Nephron (organoid): Measurements from ENCODE around the gene SORCS2.

Experiments used
- H3K27ac Mint-ChIP-seq, 3 experiments: 2 replicates each; pipeline ENCODE4 v1.8.0; 2020; ENCODE audit warnings: mixed read lengths in 3 of 3, mild to moderate bottlenecking in 2 of 3, moderate library complexity in 1 of 3
- H3K27me3 Mint-ChIP-seq: 2 replicates; pipeline ENCODE4 v1.8.0; 2021; ENCODE audit warnings: low read depth, mild to moderate bottlenecking, moderate library complexity, mixed read lengths
- H3K36me3 Mint-ChIP-seq: 2 replicates; pipeline ENCODE4 v1.8.0; 2020; ENCODE audit warnings: low read depth, mixed read lengths
- H3K4me1 Mint-ChIP-seq: 2 replicates; pipeline ENCODE4 v1.8.0; 2020; ENCODE audit warnings: mixed read lengths
- H3K4me3 Mint-ChIP-seq, 3 experiments: 2 replicates each; pipeline ENCODE4 v1.8.0; 2020; ENCODE audit warnings: mild to moderate bottlenecking in 3 of 3, mixed read lengths in 3 of 3, moderate library complexity in 2 of 3
- H3K9me3 Mint-ChIP-seq: 2 replicates; pipeline ENCODE4 v1.8.0; 2020; ENCODE audit warnings: mixed read lengths
- CTCF ChIP-seq, 3 experiments: fragments of 200-600 bp; sonication (generic); IDR thresholded peaks; one replicate each; pipeline ENCODE4 v1.5.0; 2021; ENCODE audit warnings: antibody characterized with exemption in 3 of 3; ENCODE audit not compliant: unreplicated experiment in 3 of 3

SORCS2 gene

DNA sequence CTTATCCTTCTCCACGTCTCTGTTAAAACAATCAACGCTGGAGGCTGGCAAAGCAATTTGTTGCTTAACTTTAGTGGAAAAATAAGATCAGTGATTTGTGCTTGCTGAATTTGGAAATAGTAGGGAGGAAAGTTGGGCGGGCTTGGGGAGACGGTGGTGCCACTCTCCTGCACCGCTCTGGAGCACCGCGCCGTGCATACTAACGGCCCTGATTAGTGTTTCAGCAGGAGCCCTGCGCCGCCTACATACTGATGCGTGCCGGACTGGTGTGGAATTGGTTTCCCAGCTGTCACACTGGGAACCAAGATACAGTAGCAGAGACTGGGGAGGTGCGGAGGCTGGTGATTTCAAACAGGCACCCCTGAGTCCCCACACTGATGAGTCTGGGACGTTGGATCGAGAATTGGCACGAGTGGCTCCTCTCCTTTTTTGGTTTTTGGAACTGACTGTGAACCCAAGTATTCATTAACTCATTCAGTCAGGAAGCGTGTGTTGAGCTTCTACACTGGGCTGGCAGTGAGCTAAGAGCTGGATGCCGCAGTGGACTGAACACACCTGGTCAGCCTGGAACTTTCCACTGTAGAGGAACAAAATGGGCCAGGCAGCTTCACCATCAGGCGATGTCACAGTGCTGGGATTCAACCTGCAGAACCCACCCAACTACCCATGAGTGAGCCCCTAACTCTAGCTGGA lies 271.4 kb downstream of the SORCS2 start:
- Mint-ChIP-seq H3K27me3 (peaks cover 10% of the 10 kb centered on the region), H3K36me3 (no peaks in the 10 kb centered on the region), H3K27ac (peak overlapping the region in 2 of 3 experiments; percentile 32 to 59), H3K4me3 (no peak overlapping the region), H3K9me3 (no peaks in the 10 kb centered on the region), H3K4me1 (peaks cover 44% of the 10 kb centered on the region)
- no peak for TF ChIP-seq CTCF (IDR thresholded peaks at IDR 0.05; ENCODE audit: unreplicated experiment in 3 of 3)

DNA sequence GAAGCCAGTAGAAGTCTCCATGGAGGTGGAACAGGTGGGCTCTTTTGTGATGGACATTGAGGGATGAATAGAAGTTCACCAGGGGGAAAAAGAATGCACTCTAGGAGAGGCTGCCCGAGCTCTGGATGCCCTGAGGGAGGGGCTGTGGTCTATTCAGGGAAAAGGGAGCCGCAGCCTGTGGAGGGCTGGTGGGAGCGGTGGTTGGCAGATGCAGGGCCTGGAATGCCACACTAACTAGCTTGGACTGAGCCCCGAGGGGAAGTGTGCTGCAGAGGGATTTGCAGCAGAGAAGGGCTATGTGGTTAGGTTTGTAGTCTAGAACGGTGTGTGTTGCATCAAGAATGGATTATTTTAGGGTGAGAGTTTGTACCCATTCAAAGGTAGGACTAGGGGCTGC lies 271.9 kb downstream of the SORCS2 start:
- no peak overlapping the region for H3K27ac Mint-ChIP-seq
- peaks cover 44% of the 10 kb centered on the region for H3K4me1 Mint-ChIP-seq
- no peak overlapping the region for H3K4me3 Mint-ChIP-seq
- H3K9me3 Mint-ChIP-seq: no peaks in the 10 kb centered on the region
- peaks cover 14% of the 10 kb centered on the region for H3K27me3 Mint-ChIP-seq
- no peaks in the 10 kb centered on the region for H3K36me3 Mint-ChIP-seq
- TF ChIP-seq CTCF (IDR thresholded peaks at IDR 0.05; ENCODE audit: unreplicated experiment in 3 of 3): no peak

- no peak for TF ChIP-seq CTCF (IDR thresholded peaks at IDR 0.05; ENCODE audit: unreplicated experiment in 3 of 3)
- peaks cover 44% of the 10 kb centered on the region for H3K4me1 Mint-ChIP-seq
- H3K27ac Mint-ChIP-seq: no peak overlapping the region
- no peak overlapping the region for H3K4me3 Mint-ChIP-seq
- no peaks in the 10 kb centered on the region for H3K36me3 Mint-ChIP-seq
- no peaks in the 10 kb centered on the region for H3K9me3 Mint-ChIP-seq
- H3K27me3 Mint-ChIP-seq: peaks cover 15% of the 10 kb centered on the region
These were observed 272.7 kb downstream of the SORCS2 start for GRCh38 chr4:7465017-7465416.

- no peak for TF ChIP-seq CTCF (IDR thresholded peaks at IDR 0.05; ENCODE audit: unreplicated experiment in 3 of 3)
- H3K9me3 Mint-ChIP-seq: no peaks in the 10 kb centered on the region
- no peaks in the 10 kb centered on the region for H3K36me3 Mint-ChIP-seq
- peaks cover 16% of the 10 kb centered on the region for H3K27me3 Mint-ChIP-seq
- no peak overlapping the region for H3K4me3 Mint-ChIP-seq
- H3K4me1 Mint-ChIP-seq: peaks cover 39% of the 10 kb centered on the region
- H3K27ac Mint-ChIP-seq: no peak overlapping the region
These were observed 273.9 kb downstream of the SORCS2 start for GRCh38 chr4:7466215-7466614.

DNA sequence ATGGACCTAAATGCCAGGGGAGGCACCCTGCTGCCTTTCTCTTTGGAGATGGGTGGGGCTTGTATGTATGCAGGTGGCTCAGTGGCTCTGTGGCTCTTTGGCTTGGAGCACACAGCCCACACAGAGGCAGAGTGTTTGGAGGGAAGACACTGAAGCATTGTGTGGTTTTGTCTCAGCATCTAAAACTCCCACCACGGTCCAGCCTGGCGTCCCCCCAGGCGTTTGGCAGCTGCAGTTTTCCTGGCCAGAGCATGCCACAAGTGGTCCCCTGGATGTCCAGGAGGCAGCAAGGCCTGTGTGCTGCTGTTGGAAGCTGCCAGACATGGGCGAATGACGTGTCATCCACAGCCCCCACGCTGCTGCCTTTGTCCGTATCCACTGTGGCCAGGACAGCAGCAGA lies 274.6 kb downstream of the SORCS2 start:
- H3K27me3 Mint-ChIP-seq: peaks cover 12% of the 10 kb centered on the region
- H3K36me3 Mint-ChIP-seq: no peaks in the 10 kb centered on the region
- no peak overlapping the region for H3K27ac Mint-ChIP-seq
- no peak overlapping the region for H3K4me3 Mint-ChIP-seq
- H3K4me1 Mint-ChIP-seq: peaks cover 33% of the 10 kb centered on the region
- H3K9me3 Mint-ChIP-seq: no peaks in the 10 kb centered on the region
- TF ChIP-seq CTCF (IDR thresholded peaks at IDR 0.05; ENCODE audit: unreplicated experiment in 3 of 3): no peak

DNA sequence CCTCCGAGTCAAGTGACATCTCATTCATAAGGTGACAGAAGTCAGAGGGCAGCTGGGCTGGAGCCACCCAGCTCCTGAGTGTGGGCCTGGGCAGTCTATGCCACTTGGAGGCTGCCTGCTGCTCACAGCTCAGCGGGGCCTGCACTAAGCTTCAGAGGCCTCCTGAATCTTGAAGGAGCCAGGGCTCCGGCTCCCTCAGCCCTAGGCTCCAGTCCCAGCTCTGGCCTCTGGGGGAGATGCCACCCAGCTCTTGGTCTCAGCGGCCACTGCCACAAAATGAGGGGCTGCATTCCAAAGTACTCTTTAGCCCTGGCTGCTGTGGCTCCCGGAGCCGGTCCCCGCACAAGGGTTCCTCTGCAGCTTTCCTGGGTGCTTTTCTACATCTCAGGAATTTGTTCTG lies 275.1 kb downstream of the SORCS2 start:
- no peak overlapping the region for H3K4me3 Mint-ChIP-seq
- H3K27ac Mint-ChIP-seq: no peak overlapping the region
- TF ChIP-seq CTCF (IDR thresholded peaks at IDR 0.05; ENCODE audit: unreplicated experiment in 3 of 3): no peak
- peaks cover 12% of the 10 kb centered on the region for H3K27me3 Mint-ChIP-seq
- H3K9me3 Mint-ChIP-seq: no peaks in the 10 kb centered on the region
- no peaks in the 10 kb centered on the region for H3K36me3 Mint-ChIP-seq
- peaks cover 33% of the 10 kb centered on the region for H3K4me1 Mint-ChIP-seq
